22Rv1 (cell line): ENCODE measurements around the gene IFNGR2.
A peak's percentile ranks its signal among the peaks of the same experiment; 100 is the strongest.

Source experiments
- H3K27ac ChIP-seq: fragments of 450-650 bp; 2 replicates; pipeline ENCODE4 v1.5.1; 2017
- CTCF ChIP-seq: fragments of 450-650 bp; IDR thresholded peaks from 2 replicates; pipeline ENCODE4 v1.5.1; 2017; ENCODE audit warnings: mild to moderate bottlenecking
- ZFX ChIP-seq: fragments of 450-650 bp; IDR thresholded peaks from 2 replicates; pipeline ENCODE4 v1.6.1; 2017; ENCODE audit warnings: antibody characterized with exemption, borderline replicate concordance

IFNGR2 gene

GRCh38 chr21:33370305-33370704, 32.9 kb upstream of the IFNGR2 start:
- no peak for TF ChIP-seq CTCF
- TF ChIP-seq ZFX, result no peak
- no peak overlapping the region for H3K27ac ChIP-seq

- TF ChIP-seq ZFX (no peak), CTCF (no peak)
- no peak overlapping the region for H3K27ac ChIP-seq
Observed at GRCh38 chr21:33371366-33371765, 31.8 kb upstream of the IFNGR2 start.

- TF ChIP-seq CTCF, result no peak
- no peak for TF ChIP-seq ZFX
- H3K27ac ChIP-seq, result no peak overlapping the region
Observed at GRCh38 chr21:33372582-33372981, 30.6 kb upstream of the IFNGR2 start.

GRCh38 chr21:33373451-33373850, 29.8 kb upstream of the IFNGR2 start:
- no peak overlapping the region for H3K27ac ChIP-seq
- TF ChIP-seq ZFX, result no peak
- TF ChIP-seq CTCF, result no peak

- TF ChIP-seq ZFX (no peak), CTCF (no peak)
- no peak overlapping the region for H3K27ac ChIP-seq
Observed at GRCh38 chr21:33374080-33374449, 29.1 kb upstream of the IFNGR2 start.

GRCh38 chr21:33374450-33375096, 28.6 kb upstream of the IFNGR2 start:
- TF ChIP-seq CTCF (peak; percentile 73), ZFX (no peak)
- no peak overlapping the region for H3K27ac ChIP-seq

- no peak overlapping the region for H3K27ac ChIP-seq
- no peak for TF ChIP-seq CTCF
- no peak for TF ChIP-seq ZFX
Observed at GRCh38 chr21:33375101-33375644, 28.0 kb upstream of the IFNGR2 start.
